ENCODE data around the gene RASA2. TPM values are rescaled to one million over a fixed set of nuclear protein-coding genes. Genes with fewer than 3 reads are reported as not detected.

The RASA2 gene
- total RNA-seq, 4 donors from 2014 or later = 10.6 to 15.5 (median 14.8) TPM

DNA sequence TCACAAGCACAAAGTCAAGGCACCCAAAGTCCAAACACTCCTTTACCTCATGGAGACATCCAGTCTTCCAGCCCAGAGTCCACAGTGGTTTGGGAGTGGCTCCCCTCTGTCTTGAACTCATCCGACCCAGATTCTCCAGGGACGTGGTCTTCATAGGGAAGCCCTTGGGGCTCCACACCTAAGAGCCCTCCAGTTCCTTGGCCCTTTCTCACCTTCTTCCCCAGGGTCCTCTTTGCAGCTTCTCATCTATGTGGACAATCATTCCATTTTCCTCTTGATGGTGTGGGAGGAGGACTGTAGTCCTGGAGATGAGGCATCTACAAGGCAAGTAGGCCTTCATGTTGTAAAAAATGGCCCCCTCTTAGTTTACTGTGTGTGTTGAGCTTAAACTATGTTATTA lies 164.0 kb downstream of the RASA2 start:
- no peak for TF ChIP-seq POLR2A (IDR thresholded peaks at IDR 0.05)
- no peak for TF ChIP-seq EP300 (IDR thresholded peaks at IDR 0.05)
- no peak for TF ChIP-seq POLR2AphosphoS5 (IDR thresholded peaks at IDR 0.05)
- TF ChIP-seq, protein P1, sequence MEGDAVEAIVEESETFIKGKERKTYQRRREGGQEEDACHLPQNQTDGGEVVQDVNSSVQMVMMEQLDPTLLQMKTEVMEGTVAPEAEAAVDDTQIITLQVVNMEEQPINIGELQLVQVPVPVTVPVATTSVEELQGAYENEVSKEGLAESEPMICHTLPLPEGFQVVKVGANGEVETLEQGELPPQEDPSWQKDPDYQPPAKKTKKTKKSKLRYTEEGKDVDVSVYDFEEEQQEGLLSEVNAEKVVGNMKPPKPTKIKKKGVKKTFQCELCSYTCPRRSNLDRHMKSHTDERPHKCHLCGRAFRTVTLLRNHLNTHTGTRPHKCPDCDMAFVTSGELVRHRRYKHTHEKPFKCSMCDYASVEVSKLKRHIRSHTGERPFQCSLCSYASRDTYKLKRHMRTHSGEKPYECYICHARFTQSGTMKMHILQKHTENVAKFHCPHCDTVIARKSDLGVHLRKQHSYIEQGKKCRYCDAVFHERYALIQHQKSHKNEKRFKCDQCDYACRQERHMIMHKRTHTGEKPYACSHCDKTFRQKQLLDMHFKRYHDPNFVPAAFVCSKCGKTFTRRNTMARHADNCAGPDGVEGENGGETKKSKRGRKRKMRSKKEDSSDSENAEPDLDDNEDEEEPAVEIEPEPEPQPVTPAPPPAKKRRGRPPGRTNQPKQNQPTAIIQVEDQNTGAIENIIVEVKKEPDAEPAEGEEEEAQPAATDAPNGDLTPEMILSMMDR (IDR thresholded peaks at IDR 0.05) = no peak
- Histone ChIP-seq H3K27ac (no peak overlapping the region), H3K9me3 (no peaks in the 10 kb centered on the region), H3K36me3 (no peaks in the 10 kb centered on the region), H3K4me3 (no peak overlapping the region), H3K4me1 (no peaks in the 10 kb centered on the region), H3K27me3 (no peaks in the 10 kb centered on the region)
- 100% methylated on average over 1 to 2 of the region's 2 CpGs for WGBS, 2 donors (ENCODE audit: low coverage in 1 of 2)
- ATAC-seq = no peak

DNA sequence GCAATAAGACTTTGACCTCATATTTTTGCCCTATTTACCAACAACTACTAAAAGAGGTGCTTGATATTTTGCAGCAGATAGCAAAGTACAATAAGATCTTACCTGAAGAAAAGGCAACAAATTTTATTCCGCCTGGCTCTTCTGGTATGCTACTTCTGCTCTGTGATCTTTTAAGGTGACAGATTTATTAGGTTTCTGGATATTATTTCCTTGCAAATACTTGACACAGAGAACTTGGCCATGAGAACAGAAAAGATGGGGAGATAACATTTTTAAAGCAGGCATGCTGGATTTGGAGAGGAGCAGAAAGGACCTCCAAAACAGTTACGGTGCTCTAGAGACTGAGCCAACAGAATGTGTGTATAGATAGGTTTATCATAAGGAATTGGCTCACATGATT lies 164.6 kb downstream of the RASA2 start:
- Histone ChIP-seq H3K36me3 (no peaks in the 10 kb centered on the region), H3K4me1 (no peaks in the 10 kb centered on the region), H3K27ac (no peak overlapping the region), H3K9me3 (no peaks in the 10 kb centered on the region), H3K4me3 (no peak overlapping the region), H3K27me3 (no peaks in the 10 kb centered on the region)
- ATAC-seq = no peak
- WGBS, 2 donors (ENCODE audit: low coverage in 1 of 2) = 52 to 86% methylated on average over 1 to 2 of the region's 2 CpGs
- TF ChIP-seq POLR2A (IDR thresholded peaks at IDR 0.05) (no peak), POLR2AphosphoS5 (IDR thresholded peaks at IDR 0.05) (no peak), EP300 (IDR thresholded peaks at IDR 0.05) (no peak)
- TF ChIP-seq, protein P1 (IDR thresholded peaks at IDR 0.05) = no peak

DNA sequence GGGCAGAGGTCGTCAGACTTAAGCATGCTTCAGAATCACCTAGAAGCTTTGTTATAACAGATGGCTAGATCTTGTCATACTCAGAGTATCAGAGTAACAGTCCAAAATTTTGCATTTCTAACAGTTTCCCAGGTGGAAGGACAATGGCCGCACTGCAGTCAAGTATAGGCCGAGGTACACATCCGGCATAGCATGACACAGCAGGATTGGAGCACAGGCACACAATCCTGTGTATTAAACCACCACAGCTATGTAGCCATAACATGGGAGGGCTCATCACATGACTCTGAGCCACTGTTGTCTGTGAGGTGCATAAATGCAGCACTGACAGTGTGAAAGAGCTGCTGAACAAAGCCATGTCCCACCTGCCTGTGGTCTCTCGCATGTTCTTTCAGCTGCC lies 165.5 kb downstream of the RASA2 start:
- Histone ChIP-seq H3K36me3 (no peaks in the 10 kb centered on the region), H3K4me3 (no peak overlapping the region), H3K9me3 (no peaks in the 10 kb centered on the region), H3K4me1 (no peaks in the 10 kb centered on the region), H3K27me3 (no peaks in the 10 kb centered on the region), H3K27ac (no peak overlapping the region)
- WGBS, 2 donors (ENCODE audit: low coverage in 1 of 2) = 86 to 93% methylated on average over 1 to 5 of the region's 5 CpGs
- TF ChIP-seq POLR2A (IDR thresholded peaks at IDR 0.05) (no peak), EP300 (IDR thresholded peaks at IDR 0.05) (no peak), POLR2AphosphoS5 (IDR thresholded peaks at IDR 0.05) (no peak)
- TF ChIP-seq, protein P1 (IDR thresholded peaks at IDR 0.05) = no peak
- ATAC-seq = no peak

DNA sequence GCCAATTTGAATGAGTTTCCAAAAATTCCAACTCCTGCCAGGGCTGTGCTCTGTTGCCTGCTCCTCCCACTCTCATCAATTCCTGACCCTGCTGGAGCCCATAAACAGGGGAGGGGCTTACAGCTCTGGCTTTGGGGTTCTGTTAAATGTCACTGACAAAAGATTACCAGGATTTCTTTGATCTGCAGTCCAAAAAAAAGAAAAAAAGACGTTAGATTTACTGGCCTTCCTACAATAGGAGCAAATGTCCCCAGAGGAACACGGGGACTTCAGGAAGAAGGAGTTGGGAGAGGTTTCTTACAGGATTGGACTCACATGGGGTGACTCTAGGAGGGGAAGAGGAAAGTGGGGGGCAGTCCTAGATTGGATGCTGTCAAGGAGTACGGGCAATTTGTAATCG lies 167.0 kb downstream of the RASA2 start:
- TF ChIP-seq, protein P1 (IDR thresholded peaks at IDR 0.05) = no peak
- TF ChIP-seq POLR2A (IDR thresholded peaks at IDR 0.05) = no peak
- TF ChIP-seq EP300 (IDR thresholded peaks at IDR 0.05) = no peak
- no peak for TF ChIP-seq POLR2AphosphoS5 (IDR thresholded peaks at IDR 0.05)
- ATAC-seq = no peak
- Histone ChIP-seq H3K4me1 (peaks cover 0 to 7% (median 0%) of the 10 kb centered on the region in 3 donors), H3K27me3 (no peaks in the 10 kb centered on the region), H3K27ac (no peak overlapping the region), H3K9me3 (no peaks in the 10 kb centered on the region), H3K36me3 (no peaks in the 10 kb centered on the region), H3K4me3 (no peak overlapping the region)
- 46 to 71% methylated on average over 3 to 4 of the region's 4 CpGs for WGBS, 2 donors (ENCODE audit: low coverage in 1 of 2)

DNA sequence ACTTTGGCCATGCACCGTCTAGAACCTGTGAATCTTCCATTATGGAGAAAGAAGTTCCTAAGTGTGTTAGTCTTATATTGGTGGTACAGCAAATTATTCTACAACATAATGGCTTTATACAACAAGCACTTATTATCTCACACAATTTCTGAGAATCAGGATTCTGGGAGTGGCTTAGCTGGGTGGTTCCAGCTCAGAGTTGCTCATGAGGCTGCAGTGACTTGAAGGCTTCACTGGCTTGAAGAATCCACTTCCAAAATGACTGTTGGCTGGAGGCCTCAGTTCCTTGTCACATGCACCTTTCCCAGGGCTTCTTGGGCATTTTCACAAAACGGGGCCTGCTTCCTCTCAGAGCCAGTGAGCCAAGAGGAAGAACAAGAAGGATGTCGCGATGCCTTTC lies 169.0 kb downstream of the RASA2 start:
- Histone ChIP-seq H3K4me1 (peaks cover 0 to 25% (median 0%) of the 10 kb centered on the region in 3 donors), H3K36me3 (no peaks in the 10 kb centered on the region), H3K27ac (no peak overlapping the region), H3K4me3 (no peak overlapping the region), H3K27me3 (no peaks in the 10 kb centered on the region), H3K9me3 (no peaks in the 10 kb centered on the region)
- 91 to 100% methylated on average over 1 to 4 of the region's 4 CpGs for WGBS, 2 donors (ENCODE audit: low coverage in 1 of 2)
- TF ChIP-seq POLR2A (IDR thresholded peaks at IDR 0.05) = no peak
- TF ChIP-seq, protein P1 (IDR thresholded peaks at IDR 0.05) = no peak
- TF ChIP-seq POLR2AphosphoS5 (IDR thresholded peaks at IDR 0.05) = no peak
- no peak for TF ChIP-seq EP300 (IDR thresholded peaks at IDR 0.05)
- no peak for ATAC-seq
